B cell (primary cell): ENCODE results near the gene CPB2.

ENCODE experiments used
- CTCF ChIP-seq: fragments of 200-600 bp; IDR thresholded peaks from one replicate; pipeline ENCODE4 v1.8.0; 2022; ENCODE audit warnings: antibody characterized with exemption, mild to moderate bottlenecking
- EZH2 ChIP-seq: IDR thresholded peaks from 2 replicates; pipeline ENCODE4 v1.6.1; 2012; ENCODE audit warnings: borderline replicate concordance, low read depth, mild to moderate bottlenecking, moderate library complexity, low read length; ENCODE audit not compliant: insufficient read depth, poor library complexity, severe bottlenecking

- TF ChIP-seq EZH2 (no peak), CTCF (no peak)
Measured at GRCh38 chr13:46116653-46117502, 12.0 kb upstream of the CPB2 start.
